IMR-90 (cell line): ENCODE measurements around the gene C17orf100. TPM values are rescaled to one million over a fixed set of nuclear protein-coding genes. Genes with fewer than 3 reads are reported as not detected.

Experiments used
- ATAC-seq: fragments of 200-7000 bp; cut with Tn5 transposase; 2 replicates; pipeline ENCODE4 v1.9.1; 2020; ENCODE audit warnings: low read depth, mild to moderate bottlenecking, moderate library complexity
- BruUV-seq: library from RNA; stranded (reverse); fragments of 400-500 nt; replicated peaks from 2 replicates; lab custom pipeline; 2021; lab: Mats Ljungman, UMichigan
- CTCF ChIA-PET: fragments of 300-600 bp; formaldehyde crosslinking; extraction: SDS; loops from one replicate; lab custom pipeline; 2021; ENCODE audit warnings: antibody characterized with exemption; lab: Yijun Ruan, JAX
- POLR2A ChIA-PET: fragments of 300-600 bp; sonication (Branson Sonifier 250); formaldehyde crosslinking; loops from one replicate; lab custom pipeline; 2022; ENCODE audit warnings: antibody characterized with exemption; ENCODE audit not compliant: unreplicated experiment; lab: Charles Lee
- DNase-seq: peaks from one replicate; pipeline ENCODE4 v3.0.0; 2013
- H2AFZ ChIP-seq: replicated peaks from 2 replicates; pipeline ENCODE3; 2013; ENCODE audit warnings: low read length, mild to moderate bottlenecking; ENCODE audit not compliant: poor library complexity
- H2AK5ac ChIP-seq: 2 replicates; pipeline ENCODE4 v1.6.1; 2013; ENCODE audit warnings: low read depth, low read length, inconsistent platforms
- H2AK9ac ChIP-seq: replicated peaks from 2 replicates; pipeline ENCODE3; 2013; ENCODE audit warnings: mild to moderate bottlenecking, low read depth, low read length, moderate library complexity; ENCODE audit not compliant: poor library complexity
- H2BK120ac ChIP-seq: 2 replicates; pipeline ENCODE4 v1.6.1; 2013; ENCODE audit warnings: low read depth, low read length, inconsistent platforms
- H2BK15ac ChIP-seq: 3 replicates; pipeline ENCODE4 v1.6.1; 2013; ENCODE audit warnings: low read depth, low read length, inconsistent platforms
- H2BK20ac ChIP-seq: 2 replicates; pipeline ENCODE4 v1.6.1; 2013; ENCODE audit warnings: low read depth, mild to moderate bottlenecking, inconsistent platforms, low read length, moderate library complexity
- H2BK5ac ChIP-seq: 2 replicates; pipeline ENCODE4 v1.6.1; 2013; ENCODE audit warnings: mild to moderate bottlenecking, low read depth, low read length, inconsistent platforms; ENCODE audit not compliant: poor library complexity, severe bottlenecking
- H3K14ac ChIP-seq: replicated peaks from 2 replicates; pipeline ENCODE4 v1.6.1; 2013; ENCODE audit warnings: low read depth, low read length, inconsistent platforms
- H3K18ac ChIP-seq: 2 replicates; pipeline ENCODE4 v1.6.1; 2013; ENCODE audit warnings: low read depth, low read length, control low read depth
- H3K23ac ChIP-seq: 2 replicates; pipeline ENCODE4 v1.6.1; 2013; ENCODE audit warnings: low read depth, low read length, inconsistent platforms
- H3K27ac ChIP-seq: 2 replicates; pipeline ENCODE4 v1.5.1; 2013; ENCODE audit warnings: mild to moderate bottlenecking, control low read depth, low read length; ENCODE audit not compliant: insufficient read depth
- H3K27me3 ChIP-seq: 2 replicates; pipeline ENCODE4 v1.6.1; 2013; ENCODE audit warnings: low read length; ENCODE audit not compliant: control insufficient read depth, insufficient read depth
- H3K36me3 ChIP-seq: 2 replicates; pipeline ENCODE4 v1.6.1; 2013; ENCODE audit warnings: low read length, mixed read lengths; ENCODE audit not compliant: control insufficient read depth, insufficient read depth
- H3K4ac ChIP-seq: 2 replicates; pipeline ENCODE4 v1.6.1; 2013; ENCODE audit warnings: low read depth, low read length, inconsistent platforms
- H3K4me1 ChIP-seq: 2 replicates; pipeline ENCODE4 v1.6.1; 2013; ENCODE audit warnings: low read length, mixed read lengths; ENCODE audit not compliant: control insufficient read depth, insufficient read depth
- H3K4me2 ChIP-seq: 2 replicates; pipeline ENCODE4 v1.6.1; 2013; ENCODE audit warnings: low read depth, mild to moderate bottlenecking, control low read depth, low read length, moderate library complexity
- H3K4me3 ChIP-seq: 2 replicates; pipeline ENCODE4 v1.5.1; 2013; ENCODE audit warnings: low read depth, mild to moderate bottlenecking, control low read depth, low read length, moderate library complexity; ENCODE audit not compliant: insufficient read depth
- H3K56ac ChIP-seq: 2 replicates; pipeline ENCODE4 v1.6.1; 2013; ENCODE audit warnings: low read length, inconsistent platforms; ENCODE audit not compliant: insufficient read depth; ENCODE audit errors: extremely low read depth
- H3K79me1 ChIP-seq, 2 experiments: 2 replicates each; pipeline ENCODE4 v1.6.1; 2013; ENCODE audit warnings: low read length in 2 of 2, inconsistent platforms in 1 of 2, low read depth in 1 of 2
- H3K9ac ChIP-seq: 2 replicates; pipeline ENCODE4 v1.6.1; 2013; ENCODE audit warnings: low read depth, low read length, control low read depth
- H3K9me1 ChIP-seq: 2 replicates; pipeline ENCODE4 v1.6.1; 2013; ENCODE audit warnings: low read length, inconsistent platforms; ENCODE audit not compliant: insufficient read depth
- H3K9me3 ChIP-seq: 2 replicates; pipeline ENCODE4 v1.6.1; 2013; ENCODE audit warnings: low read length; ENCODE audit not compliant: control insufficient read depth, insufficient read depth
- H4K20me1 ChIP-seq: 2 replicates; pipeline ENCODE4 v1.6.1; 2013; ENCODE audit warnings: low read length, inconsistent platforms; ENCODE audit not compliant: insufficient read depth
- H4K5ac ChIP-seq: 2 replicates; pipeline ENCODE4 v1.6.1; 2013; ENCODE audit warnings: mild to moderate bottlenecking, low read depth, low read length, control low read depth
- H4K8ac ChIP-seq, 2 experiments: 2 replicates each; pipeline ENCODE4 v1.6.1; 2013; ENCODE audit warnings: low read depth in 2 of 2, low read length in 2 of 2, control low read depth in 1 of 2, inconsistent platforms in 1 of 2
- H4K91ac ChIP-seq: 2 replicates; pipeline ENCODE4 v1.6.1; 2013; ENCODE audit warnings: low read depth, low read length, inconsistent platforms; ENCODE audit not compliant: insufficient read depth
- BHLHE40 ChIP-seq: fragments of 150-350 bp; IDR thresholded peaks from 2 replicates; pipeline ENCODE4 v1.6.1; 2016; ENCODE audit warnings: mild to moderate bottlenecking, low read depth, low read length
- CEBPB ChIP-seq: IDR thresholded peaks from 2 replicates; pipeline ENCODE4 v1.6.1; 2012; ENCODE audit warnings: low read depth, low read length, improper control_type of control experiment
- CHD1 ChIP-seq: IDR thresholded peaks from 2 replicates; pipeline ENCODE4 v1.6.1; 2012; ENCODE audit warnings: low read depth, low read length, improper control_type of control experiment
- FOS ChIP-seq: fragments of 150-350 bp; IDR thresholded peaks from 2 replicates; pipeline ENCODE4 v1.6.1; 2016; ENCODE audit warnings: low read depth, low read length
- MAFK ChIP-seq: IDR thresholded peaks from 2 replicates; pipeline ENCODE4 v1.6.1; 2012; ENCODE audit warnings: low read depth, low read length, improper control_type of control experiment
- MAZ ChIP-seq: IDR thresholded peaks from 2 replicates; pipeline ENCODE4 v1.6.1; 2012; ENCODE audit warnings: low read depth, mild to moderate bottlenecking, low read length, improper control_type of control experiment, moderate library complexity, borderline replicate concordance
- MXI1 ChIP-seq: IDR thresholded peaks from 2 replicates; pipeline ENCODE4 v1.6.1; 2012; ENCODE audit warnings: low read depth, mild to moderate bottlenecking, low read length, moderate library complexity, borderline replicate concordance
- NFE2L2 ChIP-seq: fragments of 150-350 bp; IDR thresholded peaks from 2 replicates; pipeline ENCODE4 v1.6.1; 2016; ENCODE audit warnings: low read depth, mild to moderate bottlenecking, low read length
- POLR2A ChIP-seq: IDR thresholded peaks from 2 replicates; pipeline ENCODE4 v1.6.1; 2012; ENCODE audit warnings: mild to moderate bottlenecking, low read depth, low read length
- RAD21 ChIP-seq: IDR thresholded peaks from 2 replicates; pipeline ENCODE4 v1.6.1; 2012; ENCODE audit warnings: low read length, improper control_type of control experiment
- RCOR1 ChIP-seq: IDR thresholded peaks from 2 replicates; pipeline ENCODE4 v1.6.1; 2012; ENCODE audit warnings: mild to moderate bottlenecking, low read length, improper control_type of control experiment; ENCODE audit not compliant: insufficient replicate concordance
- RFX5 ChIP-seq: IDR thresholded peaks from 2 replicates; pipeline ENCODE4 v1.8.0; 2012; ENCODE audit warnings: low read depth, mild to moderate bottlenecking, low read length, moderate library complexity
- SMC3 ChIP-seq: fragments of 150-350 bp; IDR thresholded peaks from 2 replicates; pipeline ENCODE4 v1.6.1; 2016; ENCODE audit warnings: low read depth, mild to moderate bottlenecking, antibody characterized with exemption, low read length, moderate library complexity
- WGBS, 2 experiments: methylation state at CpG; one replicate each; pipeline versions ENCODE4 v1.1.5 to v1.1.7; 2013; ENCODE audit warnings: missing lambda C conversion rate in 2 of 2; ENCODE audit not compliant: insufficient read length in 1 of 2; ENCODE audit errors: extremely low coverage in 2 of 2; 5-methylcytosine and 5-hydroxymethylcytosine counted together
- dilution Hi-C: fragments of 300-500 bp; cut with HindIII; formaldehyde crosslinking; loops from one replicate; pipeline ENCODE4 v1.14.3; 2018; ENCODE audit warnings: low sequenced_read_pairs; ENCODE audit not compliant: unreplicated experiment
- in situ Hi-C: fragments of 300-500 bp; cut with MboI; formaldehyde crosslinking; loops from 3 replicates; pipeline ENCODE4 v1.14.3; 2019; ENCODE audit warnings: low sequenced_read_pairs, inconsistent platforms, mixed read lengths
- intact Hi-C: fragments of 100-400 bp; cut with micrococcal nuclease; formaldehyde crosslinking; loops from 2 replicates; pipeline ENCODE4 v1.10.0; 2022
- polyA plus RNA-seq, 3 experiments: library from polyadenylated mRNA; depleted of rRNA; stranded (reverse); fragments of >200 nt; gene quantifications; 2 replicates each; pipeline ENCODE4 v1.2.3, GENCODE V29; 2012; ENCODE audit warnings: low replicate concordance in 1 of 3
- total RNA-seq: library from RNA; depleted of rRNA; stranded (reverse); fragments of >200 nt; gene quantifications from 2 replicates; pipeline ENCODE4 v1.2.3, GENCODE V29; 2012
- TF ChIP-seq, protein P1 (sequence below): fragments of 150-350 bp; IDR thresholded peaks from 2 replicates; pipeline ENCODE4 v1.6.1; 2016; ENCODE audit warnings: low read depth, mild to moderate bottlenecking, low read length, moderate library complexity, borderline replicate concordance
- TF ChIP-seq, protein P2 (sequence below): conservative IDR thresholded peaks from 2 replicates; pipeline ENCODE4 v1.5.1; 2012; ENCODE audit warnings: mild to moderate bottlenecking, low read depth, low read length, improper control_type of control experiment
- TF ChIP-seq, protein P3 (sequence below): fragments of 150-350 bp; IDR thresholded peaks from 2 replicates; pipeline ENCODE4 v1.6.1; 2017; ENCODE audit warnings: mild to moderate bottlenecking, antibody characterized with exemption, low read length, low read depth

Gene C17orf100
- total and polyA plus RNA-seq, 2 of the 4 experiments (the other 2 are of a cell fraction) = 0.18 to 1.8 TPM

DNA sequence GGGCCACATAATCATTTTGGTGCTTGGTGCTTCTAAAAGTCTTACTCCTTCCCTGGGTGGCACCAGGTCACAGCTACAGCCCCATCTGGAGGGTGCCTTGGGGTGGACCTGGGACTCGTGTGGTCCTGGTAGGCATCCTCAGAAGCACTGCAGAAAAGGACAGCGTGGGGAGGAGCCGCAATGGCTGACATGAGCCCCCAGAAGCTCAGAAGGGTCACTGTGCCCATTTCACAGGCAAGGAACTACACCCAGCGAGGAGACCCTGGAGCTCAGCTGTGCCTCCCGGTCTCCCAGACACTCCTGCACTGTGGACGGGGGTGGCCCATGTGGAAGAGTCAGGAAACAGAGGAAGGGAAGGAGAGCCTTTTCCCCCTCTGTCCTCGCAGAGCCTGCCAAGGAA lies 26.4 kb downstream of the C17orf100 start:
- Histone ChIP-seq H4K5ac (no peak overlapping the region), H4K20me1 (no peaks in the 10 kb centered on the region), H3K36me3 (no peaks in the 10 kb centered on the region), H2AK5ac (no peak overlapping the region), H2AFZ (no peak overlapping the region), H3K9me3 (no peaks in the 10 kb centered on the region), H2BK5ac (no peak overlapping the region), H3K4me1 (no peaks in the 10 kb centered on the region), H3K4me2 (no peak overlapping the region), H4K91ac (no peak overlapping the region), H3K56ac (no peak overlapping the region), H2AK9ac (no peak overlapping the region), H3K27me3 (peaks cover 29% of the 10 kb centered on the region), H2BK20ac (no peak overlapping the region), H3K23ac (no peak overlapping the region), H2BK15ac (no peak overlapping the region), H3K4ac (no peak overlapping the region), H3K18ac (no peak overlapping the region), H3K79me1 (no peaks in the 10 kb centered on the region), H3K9me1 (no peaks in the 10 kb centered on the region), H3K27ac (no peak overlapping the region), H2BK120ac (no peak overlapping the region), H4K8ac (no peak overlapping the region), H3K4me3 (no peak overlapping the region), H3K14ac (no peak overlapping the region), H3K9ac (no peak overlapping the region)
- intact Hi-C loops = no loop called here
- 50% methylated on average over 2 of the region's 7 CpGs; no CpG with 5 or more reads in 1 of the 2 experiments for WGBS, 2 experiments
- no TSS peak for BruUV-seq
- POLR2A ChIA-PET = no interaction called here
- no peak for DNase-seq
- TF ChIP-seq SMC3 (no peak), RFX5 (no peak), RCOR1 (no peak), MXI1 (no peak), RAD21 (no peak), CHD1 (no peak), MAZ (no peak), FOS (no peak), CEBPB (no peak), NFE2L2 (no peak), POLR2A (no peak), MAFK (no peak), BHLHE40 (no peak)
- TF ChIP-seq, protein P1, sequence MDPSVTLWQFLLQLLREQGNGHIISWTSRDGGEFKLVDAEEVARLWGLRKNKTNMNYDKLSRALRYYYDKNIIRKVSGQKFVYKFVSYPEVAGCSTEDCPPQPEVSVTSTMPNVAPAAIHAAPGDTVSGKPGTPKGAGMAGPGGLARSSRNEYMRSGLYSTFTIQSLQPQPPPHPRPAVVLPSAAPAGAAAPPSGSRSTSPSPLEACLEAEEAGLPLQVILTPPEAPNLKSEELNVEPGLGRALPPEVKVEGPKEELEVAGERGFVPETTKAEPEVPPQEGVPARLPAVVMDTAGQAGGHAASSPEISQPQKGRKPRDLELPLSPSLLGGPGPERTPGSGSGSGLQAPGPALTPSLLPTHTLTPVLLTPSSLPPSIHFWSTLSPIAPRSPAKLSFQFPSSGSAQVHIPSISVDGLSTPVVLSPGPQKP = no peak
- TF ChIP-seq, protein P2, sequence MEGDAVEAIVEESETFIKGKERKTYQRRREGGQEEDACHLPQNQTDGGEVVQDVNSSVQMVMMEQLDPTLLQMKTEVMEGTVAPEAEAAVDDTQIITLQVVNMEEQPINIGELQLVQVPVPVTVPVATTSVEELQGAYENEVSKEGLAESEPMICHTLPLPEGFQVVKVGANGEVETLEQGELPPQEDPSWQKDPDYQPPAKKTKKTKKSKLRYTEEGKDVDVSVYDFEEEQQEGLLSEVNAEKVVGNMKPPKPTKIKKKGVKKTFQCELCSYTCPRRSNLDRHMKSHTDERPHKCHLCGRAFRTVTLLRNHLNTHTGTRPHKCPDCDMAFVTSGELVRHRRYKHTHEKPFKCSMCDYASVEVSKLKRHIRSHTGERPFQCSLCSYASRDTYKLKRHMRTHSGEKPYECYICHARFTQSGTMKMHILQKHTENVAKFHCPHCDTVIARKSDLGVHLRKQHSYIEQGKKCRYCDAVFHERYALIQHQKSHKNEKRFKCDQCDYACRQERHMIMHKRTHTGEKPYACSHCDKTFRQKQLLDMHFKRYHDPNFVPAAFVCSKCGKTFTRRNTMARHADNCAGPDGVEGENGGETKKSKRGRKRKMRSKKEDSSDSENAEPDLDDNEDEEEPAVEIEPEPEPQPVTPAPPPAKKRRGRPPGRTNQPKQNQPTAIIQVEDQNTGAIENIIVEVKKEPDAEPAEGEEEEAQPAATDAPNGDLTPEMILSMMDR = no peak
- TF ChIP-seq, protein P3, sequence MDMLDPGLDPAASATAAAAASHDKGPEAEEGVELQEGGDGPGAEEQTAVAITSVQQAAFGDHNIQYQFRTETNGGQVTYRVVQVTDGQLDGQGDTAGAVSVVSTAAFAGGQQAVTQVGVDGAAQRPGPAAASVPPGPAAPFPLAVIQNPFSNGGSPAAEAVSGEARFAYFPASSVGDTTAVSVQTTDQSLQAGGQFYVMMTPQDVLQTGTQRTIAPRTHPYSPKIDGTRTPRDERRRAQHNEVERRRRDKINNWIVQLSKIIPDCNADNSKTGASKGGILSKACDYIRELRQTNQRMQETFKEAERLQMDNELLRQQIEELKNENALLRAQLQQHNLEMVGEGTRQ = no peak
- CTCF ChIA-PET = no interaction called here
- dilution Hi-C loops = no loop called here
- no peak for ATAC-seq
- in situ Hi-C loops = no loop called here
